SK-N-MC (cell line): ENCODE measurements around the gene ASPDH.

Experiments used
- EZH2 ChIP-seq: fragments of 200-600 bp; sonication (generic); IDR thresholded peaks from one replicate; pipeline ENCODE4 v1.6.1; 2017; ENCODE audit warnings: antibody characterized with exemption
- POLR2AphosphoS5 ChIP-seq: IDR thresholded peaks from 2 replicates; pipeline ENCODE4 v1.6.1; 2012; ENCODE audit warnings: mild to moderate bottlenecking, low read depth, low read length, borderline replicate concordance

DNA sequence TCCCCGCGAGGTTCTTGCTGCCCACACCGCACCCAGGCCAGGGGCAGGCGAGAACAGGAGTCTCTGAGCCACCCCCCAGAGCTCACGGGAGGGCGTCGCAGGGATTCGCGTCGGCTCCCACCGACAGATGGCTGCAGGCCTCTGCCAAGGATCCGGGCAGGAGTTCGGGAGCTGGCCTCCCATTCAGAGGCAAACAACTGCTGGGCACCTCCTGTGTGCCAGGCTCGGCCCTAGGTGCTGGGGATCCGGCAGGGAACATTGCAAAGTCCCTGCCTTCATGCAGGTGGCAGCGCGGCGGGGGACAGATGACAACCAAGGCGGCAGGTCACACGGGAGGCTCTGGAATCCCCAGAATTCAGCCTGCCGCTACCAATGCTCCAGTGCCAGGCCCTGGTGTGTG lies 29.2 kb upstream of the ASPDH start:
- TF ChIP-seq POLR2AphosphoS5 (no peak), EZH2 (no peak)
